Neural crest cell (in vitro differentiated cells): Measurements from ENCODE around the gene HTR4. TPM values are rescaled to one million over a fixed set of nuclear protein-coding genes. Genes with fewer than 3 reads are reported as not detected.

Source experiments
- DNase-seq: peaks from one replicate; pipeline ENCODE4 v3.0.0; 2021; ENCODE audit warnings: low read depth, mixed read lengths, low spot score
- H3K27ac Mint-ChIP-seq: one replicate; pipeline ENCODE4 v1.8.0; 2021; ENCODE audit warnings: mild to moderate bottlenecking, mixed read lengths; ENCODE audit not compliant: unreplicated experiment
- H3K27me3 Mint-ChIP-seq: 2 replicates; pipeline ENCODE4 v1.8.0; 2021; ENCODE audit warnings: low read depth, mild to moderate bottlenecking, mixed read lengths
- H3K36me3 Mint-ChIP-seq: 2 replicates; pipeline ENCODE4 v1.8.0; 2021; ENCODE audit warnings: low read depth, mild to moderate bottlenecking, mixed read lengths
- H3K4me1 Mint-ChIP-seq: 2 replicates; pipeline ENCODE4 v1.8.0; 2021; ENCODE audit warnings: mixed read lengths
- H3K4me3 Mint-ChIP-seq: one replicate; pipeline ENCODE4 v1.8.0; 2021; ENCODE audit warnings: mild to moderate bottlenecking, mixed read lengths
- H3K9me3 Mint-ChIP-seq: 2 replicates; pipeline ENCODE4 v1.8.0; 2021; ENCODE audit warnings: mixed read lengths
- total RNA-seq: library from RNA; stranded (reverse); gene quantifications from 2 replicates; pipeline ENCODE4 v1.2.1, GENCODE V29; 2021
- TF ChIP-seq, protein P1 (sequence below): fragments of 200-600 bp; sonication (generic); conservative IDR thresholded peaks from 2 replicates; pipeline ENCODE4 v1.5.0; 2021; ENCODE audit warnings: antibody characterized with exemption, mild to moderate bottlenecking

The HTR4 gene
- total RNA-seq, 1 donor from 2014 or later, result not detected

DNA sequence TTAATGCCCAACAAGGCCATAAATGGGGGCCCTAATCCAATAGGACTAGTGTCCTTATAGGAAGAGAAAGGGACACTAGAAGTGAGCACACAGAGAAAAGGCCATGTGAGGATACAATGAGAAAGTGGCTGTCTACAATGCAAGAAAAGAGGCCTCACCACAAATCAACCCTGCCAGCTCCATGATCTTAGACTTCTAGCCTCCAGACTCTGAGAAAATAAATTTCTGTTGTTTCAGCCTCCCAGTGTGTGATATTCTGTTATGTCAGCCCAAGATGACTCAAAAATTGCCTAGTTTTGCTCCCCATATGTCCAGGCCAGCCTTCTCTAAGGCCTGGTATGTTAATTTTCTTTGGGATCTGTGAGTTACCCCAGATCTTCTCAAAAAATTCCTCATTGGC, 32.3 kb upstream of the HTR4 start:
- Mint-ChIP-seq H3K4me1 (no peaks in the 10 kb centered on the region), H3K4me3 (no peak overlapping the region), H3K9me3 (peaks cover 4% of the 10 kb centered on the region), H3K27ac (no peak overlapping the region), H3K27me3 (peaks cover 12% of the 10 kb centered on the region), H3K36me3 (no peaks in the 10 kb centered on the region)
- TF ChIP-seq, protein P1, sequence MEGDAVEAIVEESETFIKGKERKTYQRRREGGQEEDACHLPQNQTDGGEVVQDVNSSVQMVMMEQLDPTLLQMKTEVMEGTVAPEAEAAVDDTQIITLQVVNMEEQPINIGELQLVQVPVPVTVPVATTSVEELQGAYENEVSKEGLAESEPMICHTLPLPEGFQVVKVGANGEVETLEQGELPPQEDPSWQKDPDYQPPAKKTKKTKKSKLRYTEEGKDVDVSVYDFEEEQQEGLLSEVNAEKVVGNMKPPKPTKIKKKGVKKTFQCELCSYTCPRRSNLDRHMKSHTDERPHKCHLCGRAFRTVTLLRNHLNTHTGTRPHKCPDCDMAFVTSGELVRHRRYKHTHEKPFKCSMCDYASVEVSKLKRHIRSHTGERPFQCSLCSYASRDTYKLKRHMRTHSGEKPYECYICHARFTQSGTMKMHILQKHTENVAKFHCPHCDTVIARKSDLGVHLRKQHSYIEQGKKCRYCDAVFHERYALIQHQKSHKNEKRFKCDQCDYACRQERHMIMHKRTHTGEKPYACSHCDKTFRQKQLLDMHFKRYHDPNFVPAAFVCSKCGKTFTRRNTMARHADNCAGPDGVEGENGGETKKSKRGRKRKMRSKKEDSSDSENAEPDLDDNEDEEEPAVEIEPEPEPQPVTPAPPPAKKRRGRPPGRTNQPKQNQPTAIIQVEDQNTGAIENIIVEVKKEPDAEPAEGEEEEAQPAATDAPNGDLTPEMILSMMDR, result no peak
- no peak for DNase-seq

DNA sequence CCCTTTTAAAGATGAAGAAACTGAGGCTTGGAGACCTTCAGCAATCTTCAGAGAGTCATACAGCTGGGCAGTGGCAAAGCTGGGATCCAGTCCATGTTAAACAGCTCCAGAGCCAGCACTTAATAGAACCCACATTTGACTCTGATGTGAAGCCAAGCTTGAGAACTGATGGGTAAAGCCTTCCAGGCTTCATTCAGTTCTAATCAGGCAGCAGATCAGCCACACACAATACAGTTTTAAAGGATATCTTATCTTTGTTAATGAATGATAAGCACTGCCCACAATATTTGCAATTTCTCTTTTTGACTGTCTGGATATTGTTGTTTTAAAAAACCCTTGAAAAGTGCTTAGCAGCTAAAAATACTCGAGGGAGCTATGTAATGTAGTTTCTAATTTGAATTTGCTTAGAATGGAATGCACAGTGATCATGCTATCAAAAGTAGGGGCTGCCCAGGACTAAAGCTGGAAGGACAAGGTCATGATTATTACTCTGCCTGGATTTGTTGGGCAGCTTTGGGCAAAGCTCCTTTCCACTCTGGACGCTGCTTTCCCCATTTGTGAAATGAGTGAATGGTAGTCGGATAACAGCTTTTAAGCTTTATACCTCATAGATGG, 31.3 kb upstream of the HTR4 start:
- no peak for DNase-seq
- TF ChIP-seq, protein P1, result no peak
- H3K4me1 Mint-ChIP-seq, result no peaks in the 10 kb centered on the region
- peaks cover 7% of the 10 kb centered on the region for H3K27me3 Mint-ChIP-seq
- H3K36me3 Mint-ChIP-seq, result no peaks in the 10 kb centered on the region
- H3K9me3 Mint-ChIP-seq, result peaks cover 4% of the 10 kb centered on the region
- H3K4me3 Mint-ChIP-seq, result no peak overlapping the region
- no peak overlapping the region for H3K27ac Mint-ChIP-seq

DNA sequence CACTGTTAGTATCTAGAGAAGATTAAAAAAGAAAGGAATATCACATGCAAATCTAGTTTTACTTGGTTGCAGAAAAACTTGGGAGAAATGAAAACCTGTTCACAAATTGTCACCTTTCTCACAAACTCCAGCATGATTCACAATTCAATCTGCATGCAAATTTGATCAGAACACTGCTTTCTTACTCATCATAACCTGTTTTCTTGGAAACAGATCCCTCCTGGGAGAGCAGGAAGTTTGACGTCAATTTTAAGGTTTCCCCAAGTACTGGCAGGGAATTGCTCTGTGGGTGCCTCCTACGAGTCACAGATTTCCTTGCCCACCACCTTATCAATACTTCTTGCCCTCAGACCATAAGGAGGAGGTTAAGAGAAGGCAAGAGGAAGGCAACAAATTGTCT, 30.2 kb upstream of the HTR4 start:
- Mint-ChIP-seq H3K9me3 (peaks cover 4% of the 10 kb centered on the region), H3K36me3 (no peaks in the 10 kb centered on the region), H3K4me1 (no peaks in the 10 kb centered on the region), H3K27ac (no peak overlapping the region), H3K4me3 (no peak overlapping the region), H3K27me3 (peaks cover 4% of the 10 kb centered on the region)
- DNase-seq, result no peak
- TF ChIP-seq, protein P1, result no peak

DNA sequence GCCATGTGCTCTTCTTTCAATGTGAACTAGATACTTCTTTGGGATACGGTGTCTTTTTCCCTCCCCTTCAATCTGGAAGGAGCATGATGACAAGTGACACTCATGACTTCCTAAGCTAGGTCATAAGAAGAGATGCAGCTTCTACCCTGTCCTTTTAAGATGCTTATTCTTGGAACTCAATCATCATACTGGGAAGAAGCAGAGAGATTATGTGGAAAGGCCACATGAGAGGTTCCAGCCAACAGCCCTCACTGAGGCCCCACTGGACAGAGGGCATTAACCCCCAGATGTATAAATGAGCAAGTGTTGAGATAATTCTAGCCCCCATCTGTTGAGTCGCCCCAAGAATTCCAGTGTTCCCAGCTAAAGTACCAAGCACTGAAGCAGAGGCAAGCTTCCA, 29.3 kb upstream of the HTR4 start:
- Mint-ChIP-seq H3K9me3 (no peaks in the 10 kb centered on the region), H3K36me3 (no peaks in the 10 kb centered on the region), H3K27ac (no peak overlapping the region), H3K27me3 (peaks cover 4% of the 10 kb centered on the region), H3K4me3 (no peak overlapping the region), H3K4me1 (no peaks in the 10 kb centered on the region)
- TF ChIP-seq, protein P1, result no peak
- no peak for DNase-seq

DNA sequence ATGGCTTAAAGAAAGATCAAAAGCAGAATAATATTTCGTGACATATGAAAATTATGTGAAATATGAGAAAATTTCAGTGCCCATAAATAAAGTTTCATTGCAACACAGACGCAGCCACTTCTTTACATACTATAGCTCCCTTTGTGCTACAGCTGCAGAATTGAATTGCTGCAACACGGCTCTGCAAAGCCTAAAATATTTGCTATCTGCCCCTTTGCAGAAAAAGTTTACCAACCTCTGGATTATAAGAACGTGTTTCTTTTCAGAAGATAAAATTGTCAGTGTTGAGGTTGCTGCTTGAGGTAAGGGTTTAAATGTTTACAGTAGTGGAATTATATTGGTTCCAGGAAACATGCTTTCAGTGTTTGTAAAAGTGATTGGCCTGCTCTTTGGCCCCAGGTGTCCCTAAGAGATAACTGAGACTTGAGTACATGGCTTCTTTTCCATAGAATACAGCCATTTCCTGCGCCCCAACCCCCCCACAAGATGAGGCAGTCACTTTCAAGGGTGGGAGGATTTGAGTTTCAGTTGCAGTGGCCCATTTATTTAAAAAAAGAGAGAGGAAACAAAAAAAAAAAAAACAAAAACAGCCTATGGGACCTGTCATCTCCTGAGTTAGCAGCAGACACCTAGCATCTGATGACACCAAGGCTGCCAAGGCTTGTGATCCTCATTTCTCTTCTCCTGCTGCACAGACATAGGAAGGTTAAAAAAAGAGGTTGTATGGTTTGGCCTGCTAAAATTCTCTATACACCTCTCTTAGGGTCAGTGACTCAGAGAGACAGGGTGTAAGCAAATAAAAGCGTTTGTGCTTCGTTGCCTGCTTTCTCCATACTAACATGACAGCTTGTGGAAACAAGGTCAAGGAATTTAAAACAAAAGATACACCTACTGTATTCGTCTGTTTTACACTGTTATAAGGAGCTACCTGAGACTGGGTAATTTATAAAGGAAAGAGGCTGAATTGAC, 28.0 kb upstream of the HTR4 start:
- no peaks in the 10 kb centered on the region for H3K36me3 Mint-ChIP-seq
- H3K4me1 Mint-ChIP-seq, result no peaks in the 10 kb centered on the region
- H3K27ac Mint-ChIP-seq, result no peak overlapping the region
- no peak for DNase-seq
- peaks cover 4% of the 10 kb centered on the region for H3K27me3 Mint-ChIP-seq
- TF ChIP-seq, protein P1, result no peak
- no peak overlapping the region for H3K4me3 Mint-ChIP-seq
- no peaks in the 10 kb centered on the region for H3K9me3 Mint-ChIP-seq
